Omental fat pad (tissue), 4 donors: ENCODE data around the gene KCNK18. TPM values are rescaled to one million over a fixed set of nuclear protein-coding genes. Genes with fewer than 3 reads are reported as not detected.
"Not testable (repeated sequence)": the region's sequence is repeated elsewhere in the genome, so short reads cannot be mapped to it uniquely, and the experiment has no call there.

Experiments used
- ATAC-seq: fragments of 150-250 bp; one replicate; pipeline ENCODE4 v1.9.1; 2016; ENCODE audit warnings: mild to moderate bottlenecking, moderate library complexity; ENCODE audit not compliant: low FRiP score
- DNase-seq: peaks from one replicate; pipeline ENCODE4 v3.0.0-alpha.2; 2019; ENCODE audit warnings: low spot score
- CTCF ChIP-seq, 3 donors: fragments of 450-650 bp; IDR thresholded peaks; one replicate each; pipeline ENCODE4 v1.5.1; 2016 to 2017; ENCODE audit warnings: antibody characterized with exemption in 3 of 3, mild to moderate bottlenecking in 3 of 3, moderate library complexity in 2 of 3
- total RNA-seq, 4 donors: library from RNA; depleted of rRNA; stranded (reverse); fragments of >200 nt; gene quantifications; one replicate each; pipeline ENCODE4 v1.1.0, GENCODE V29; 2016

KCNK18 gene
- total RNA-seq, 4 donors from 2014 or later = not detected

GRCh38 chr10:117222552-117222951 is 25.3 kb downstream of the KCNK18 start:
- ATAC-seq (no peak), DNase-seq (no peak)
- TF ChIP-seq CTCF (IDR thresholded peaks at IDR 0.05) = no peak

DNA sequence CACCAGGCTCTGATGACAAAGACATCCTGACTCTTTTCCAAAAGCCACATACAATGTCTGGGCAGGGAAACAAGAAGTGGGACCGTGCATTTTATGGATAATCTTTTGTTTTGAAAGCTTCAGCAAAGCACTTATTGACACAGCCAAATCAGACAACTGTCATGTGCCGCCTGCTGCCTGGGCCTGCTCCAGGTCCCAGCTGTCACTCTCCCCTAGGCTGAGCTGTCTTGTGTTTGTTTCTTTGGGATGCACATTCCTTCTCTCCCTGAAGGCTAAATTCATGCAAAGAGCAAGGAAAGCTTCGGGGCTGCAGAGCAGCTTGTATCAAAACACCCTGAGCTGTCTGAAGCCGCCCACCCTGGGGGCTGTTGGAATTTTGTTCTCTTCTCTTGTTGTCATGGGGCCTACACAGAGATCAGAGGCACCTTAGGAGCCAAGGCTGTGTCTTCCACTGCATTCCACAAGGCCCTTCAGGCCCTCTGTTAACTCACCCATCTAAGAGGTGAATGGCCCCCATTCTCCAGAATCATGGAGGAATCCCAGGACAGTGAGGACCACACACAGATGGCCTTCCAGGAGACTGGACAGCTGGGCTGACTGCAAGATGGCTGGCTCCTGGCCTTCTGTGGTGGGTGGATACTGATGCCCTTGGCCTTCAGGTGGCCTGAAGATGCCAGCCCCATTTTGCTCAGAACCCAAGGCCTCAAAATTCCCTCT is 25.8 kb downstream of the KCNK18 start:
- DNase-seq (no peak), ATAC-seq (no peak)
- no peak for TF ChIP-seq CTCF (IDR thresholded peaks at IDR 0.05)

GRCh38 chr10:117223693-117224430 is 26.6 kb downstream of the KCNK18 start:
- DNase-seq (no peak), ATAC-seq (no peak)
- TF ChIP-seq CTCF (IDR thresholded peaks at IDR 0.05) = no peak

GRCh38 chr10:117224881-117225280 is 27.6 kb downstream of the KCNK18 start:
- DNase-seq (no peak), ATAC-seq (no peak)
- TF ChIP-seq CTCF (IDR thresholded peaks at IDR 0.05) = no peak

DNA sequence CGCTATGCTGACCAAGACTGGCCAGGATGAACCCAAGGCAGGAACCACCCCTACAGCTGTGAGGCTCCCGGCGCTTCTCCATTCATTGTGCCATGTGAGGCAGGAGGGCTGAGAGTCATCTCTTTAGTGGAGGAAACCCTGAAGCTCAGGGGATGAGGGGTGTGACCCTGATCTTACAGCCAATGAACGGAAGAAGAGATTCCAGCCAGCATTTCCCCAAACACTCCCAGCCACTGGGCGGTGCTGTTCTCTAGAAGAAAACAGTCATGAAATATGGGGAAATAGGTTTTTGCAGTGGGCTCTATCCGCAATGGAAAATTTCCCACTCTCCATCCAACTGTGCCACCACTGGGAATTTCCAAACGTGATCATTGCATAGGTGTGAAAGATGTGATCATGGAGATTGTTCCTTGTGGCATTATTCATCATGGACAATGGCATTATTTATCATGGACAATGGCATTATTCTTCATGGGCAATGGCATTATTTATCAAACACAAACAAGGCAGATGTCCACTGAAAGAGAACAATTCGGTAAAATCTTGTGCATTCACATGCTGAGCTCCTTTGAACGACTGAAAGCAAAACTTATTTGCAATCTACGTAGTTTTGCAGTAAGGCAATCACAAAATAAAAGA is 29.6 kb downstream of the KCNK18 start:
- DNase-seq (no peak), ATAC-seq (no peak)
- no peak for TF ChIP-seq CTCF (IDR thresholded peaks at IDR 0.05)

DNA sequence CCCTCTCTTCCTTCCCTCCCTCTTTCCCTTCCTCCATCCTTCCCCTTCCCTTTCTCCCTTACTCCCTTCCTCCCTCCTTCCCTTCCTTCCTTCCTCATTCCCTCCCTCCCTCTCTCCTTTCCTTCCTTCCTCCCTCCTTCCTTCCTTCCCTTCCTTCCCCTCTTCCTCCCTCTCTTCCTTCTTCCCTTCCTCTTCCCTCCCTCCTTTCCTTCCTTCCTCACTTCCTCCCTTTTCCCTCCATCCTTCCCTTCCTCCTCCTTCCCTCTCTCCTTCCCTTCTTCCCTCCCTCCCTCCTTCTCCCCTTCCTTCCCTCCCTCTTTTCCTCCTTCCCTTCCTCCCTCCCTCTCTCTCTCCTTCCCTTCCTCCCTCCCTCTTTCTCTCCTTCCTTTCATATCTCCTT is 30.9 kb downstream of the KCNK18 start:
- DNase-seq (no peak), ATAC-seq (no peak)
- no peak for TF ChIP-seq CTCF (IDR thresholded peaks at IDR 0.05)

GRCh38 chr10:117230107-117230506 is 32.8 kb downstream of the KCNK18 start:
- not testable (repeated sequence) for ATAC-seq, DNase-seq
